H1 (cell line): ENCODE measurements around the gene CASR. TPM values are rescaled to one million over a fixed set of nuclear protein-coding genes. Genes with fewer than 3 reads are reported as not detected.

Experiments used
- CTCF ChIA-PET: fragments of 300-600 bp; sonication (Branson Sonifier 250); formaldehyde crosslinking; loops from one replicate; lab custom pipeline; 2021; ENCODE audit not compliant: partially characterized antibody; lab: Charles Lee
- POLR2A ChIA-PET: fragments of 300-600 bp; sonication (Branson Sonifier 250); formaldehyde crosslinking; loops from one replicate; lab custom pipeline; 2021; ENCODE audit warnings: inconsistent platforms; ENCODE audit not compliant: partially characterized antibody; lab: Charles Lee
- DNase-seq, 2 experiments: peaks; one replicate each; pipeline versions ENCODE4 v3.0.0 to v3.0.0-alpha.2; 2010 to 2022; ENCODE audit warnings: low spot score in 2 of 2, low read depth in 1 of 2, mixed read lengths in 1 of 2
- FAIRE-seq: peaks from 2 replicates; lab custom pipeline; 2011; peaks lifted over from hg19 to GRCh38; lab: Jason Lieb, UNC
- H2AFZ ChIP-seq: 2 replicates; pipeline ENCODE4 v1.8.1; 2012; ENCODE audit warnings: low read length, inconsistent platforms
- H2AK5ac ChIP-seq: 2 replicates; pipeline ENCODE4 v1.6.1; 2013; ENCODE audit warnings: low read depth, low read length
- H2BK120ac ChIP-seq: replicated peaks from 2 replicates; pipeline ENCODE3; 2013; ENCODE audit warnings: low read depth, low read length, inconsistent platforms
- H2BK12ac ChIP-seq: 2 replicates; pipeline ENCODE4 v1.6.1; 2013; ENCODE audit warnings: low read depth, low read length
- H2BK15ac ChIP-seq: 2 replicates; pipeline ENCODE4 v1.6.1; 2013; ENCODE audit warnings: low read length
- H2BK20ac ChIP-seq: 2 replicates; pipeline ENCODE4 v1.6.1; 2013; ENCODE audit warnings: low read length
- H2BK5ac ChIP-seq: 2 replicates; pipeline ENCODE4 v1.6.1; 2013; ENCODE audit warnings: low read depth, low read length
- H3K14ac ChIP-seq: 2 replicates; pipeline ENCODE4 v1.6.1; 2013; ENCODE audit warnings: inconsistent platforms; ENCODE audit not compliant: insufficient read length
- H3K18ac ChIP-seq: 2 replicates; pipeline ENCODE4 v1.6.1; 2013; ENCODE audit warnings: low read length; ENCODE audit errors: extremely low read depth
- H3K23ac ChIP-seq: 2 replicates; pipeline ENCODE4 v1.6.1; 2013; ENCODE audit warnings: inconsistent platforms; ENCODE audit not compliant: insufficient read length
- H3K23me2 ChIP-seq: 2 replicates; pipeline ENCODE4 v1.6.1; 2013; ENCODE audit warnings: low read depth, low read length
- H3K27ac ChIP-seq: 2 replicates; pipeline ENCODE4 v1.6.1; 2011; ENCODE audit warnings: low read depth, low read length, inconsistent platforms
- H3K27me3 ChIP-seq, 4 experiments: replicated peaks in 1 of 4; 1 replicate in 1 of 4; 2 replicates in 3 of 4; pipeline versions ENCODE4 v1.6.1 to v1.8.1; 2011 to 2013; ENCODE audit warnings: low read length in 3 of 4, mild to moderate bottlenecking in 3 of 4, inconsistent platforms in 2 of 4, mixed read lengths in 2 of 4, moderate library complexity in 1 of 4; ENCODE audit not compliant: control insufficient read depth in 3 of 4, insufficient read depth in 3 of 4; ENCODE audit errors: extremely low read depth in 1 of 4
- H3K36me3 ChIP-seq, 4 experiments: 2 replicates each; pipeline versions ENCODE4 v1.6.1 to v1.8.1; 2011 to 2013; ENCODE audit warnings: mild to moderate bottlenecking in 4 of 4, low read length in 3 of 4, moderate library complexity in 2 of 4, control low read depth in 1 of 4, inconsistent platforms in 1 of 4; ENCODE audit not compliant: insufficient read depth in 4 of 4, control insufficient read depth in 2 of 4
- H3K4ac ChIP-seq: replicated peaks from 2 replicates; pipeline ENCODE3; 2013; ENCODE audit warnings: low read length, low read depth, mixed read lengths, inconsistent platforms; ENCODE audit not compliant: insufficient read length
- H3K4me1 ChIP-seq, 4 experiments: replicated peaks in 1 of 4; 1 replicate in 1 of 4; 2 replicates in 3 of 4; pipeline versions ENCODE4 v1.6.1 to v1.8.1; 2011 to 2013; ENCODE audit warnings: low read length in 3 of 4, inconsistent platforms in 2 of 4, mixed read lengths in 1 of 4; ENCODE audit not compliant: insufficient read depth in 4 of 4, control insufficient read depth in 3 of 4
- H3K4me2 ChIP-seq, 2 experiments: 2 replicates each; pipeline versions ENCODE4 v1.6.1 to v1.8.1; 2011 to 2013; ENCODE audit warnings: low read depth in 2 of 2, low read length in 2 of 2, control low read depth in 1 of 2, inconsistent platforms in 1 of 2, mild to moderate bottlenecking in 1 of 2; ENCODE audit not compliant: insufficient read depth in 1 of 2
- H3K4me3 ChIP-seq, 4 experiments: fragments of 200-600, 300-600 bp in 1 of 4; sonication (generic), shearing (Covaris generic), sonication (Bioruptor Twin) in 1 of 4; 2 replicates each; pipeline versions ENCODE4 v1.5.1 to v1.8.1; 2011 to 2016; ENCODE audit warnings: low read length in 4 of 4, low read depth in 3 of 4, control low read depth in 2 of 4, inconsistent platforms in 2 of 4, mild to moderate bottlenecking in 2 of 4, mixed read lengths in 1 of 4, moderate library complexity in 1 of 4; ENCODE audit not compliant: insufficient read depth in 2 of 4; ENCODE audit errors: extremely low read depth in 1 of 4
- H3K56ac ChIP-seq: replicated peaks from 2 replicates; pipeline ENCODE3; 2013; ENCODE audit warnings: low read depth, mild to moderate bottlenecking, mixed read lengths, low read length, inconsistent platforms; ENCODE audit not compliant: insufficient read length
- H3K79me1 ChIP-seq: 2 replicates; pipeline ENCODE4 v1.6.1; 2013; ENCODE audit warnings: low read depth, low read length, control low read depth
- H3K79me2 ChIP-seq, 2 experiments: 2 replicates each; pipeline versions ENCODE4 v1.6.1 to v1.8.1; 2012 to 2013; ENCODE audit warnings: low read length in 2 of 2, mild to moderate bottlenecking in 2 of 2, inconsistent platforms in 1 of 2; ENCODE audit not compliant: insufficient read depth in 2 of 2, control insufficient read depth in 1 of 2
- H3K9ac ChIP-seq, 4 experiments: replicated peaks in 1 of 4; 1 replicate in 1 of 4; 2 replicates in 3 of 4; pipeline versions ENCODE4 v1.6.1 to v1.8.1; 2011 to 2013; ENCODE audit warnings: low read depth in 3 of 4, low read length in 3 of 4, control low read depth in 2 of 4, mild to moderate bottlenecking in 2 of 4, moderate library complexity in 2 of 4, inconsistent platforms in 1 of 4; ENCODE audit errors: extremely low read depth in 1 of 4
- H3K9me3 ChIP-seq, 2 experiments: 2 replicates each; pipeline versions ENCODE4 v1.6.1 to v1.8.1; 2012 to 2013; ENCODE audit warnings: mild to moderate bottlenecking in 2 of 2, moderate library complexity in 2 of 2, control low read depth in 1 of 2, inconsistent platforms in 1 of 2, low read depth in 1 of 2, low read length in 1 of 2, mixed read lengths in 1 of 2; ENCODE audit not compliant: insufficient read depth in 2 of 2
- H4K20me1 ChIP-seq, 2 experiments: replicated peaks in 1 of 2; 2 replicates each; pipeline versions ENCODE3 to v1.8.1; 2011 to 2013; ENCODE audit warnings: inconsistent platforms in 2 of 2, low read length in 2 of 2, mild to moderate bottlenecking in 1 of 2; ENCODE audit not compliant: insufficient read depth in 2 of 2, control insufficient read depth in 1 of 2
- H4K5ac ChIP-seq: 2 replicates; pipeline ENCODE4 v1.6.1; 2013; ENCODE audit warnings: low read length, low read depth, mixed read lengths, inconsistent platforms; ENCODE audit not compliant: insufficient read length
- H4K8ac ChIP-seq: 2 replicates; pipeline ENCODE4 v1.8.0; 2013; ENCODE audit warnings: mild to moderate bottlenecking, moderate library complexity, low read length, inconsistent platforms; ENCODE audit not compliant: insufficient read depth; ENCODE audit errors: extremely low read depth
- H4K91ac ChIP-seq: replicated peaks from 2 replicates; pipeline ENCODE3; 2013; ENCODE audit warnings: low read length, mixed read lengths, inconsistent platforms; ENCODE audit not compliant: insufficient read length
- CBX8 ChIP-seq: fragments of 300-800, 300-1000 bp; sonication (generic); IDR thresholded peaks from 2 replicates; pipeline ENCODE4 v1.7.1; 2016; ENCODE audit warnings: low read depth, low read length, borderline replicate concordance
- CREB1 ChIP-seq: IDR thresholded peaks from 2 replicates; pipeline ENCODE4 v1.6.1; 2012; ENCODE audit warnings: inconsistent platforms
- EGR1 ChIP-seq: IDR thresholded peaks from 2 replicates; pipeline ENCODE4 v1.6.1; 2011; ENCODE audit warnings: low read depth, low read length, borderline replicate concordance
- JUN ChIP-seq: IDR thresholded peaks from 2 replicates; pipeline ENCODE4 v1.6.1; 2011; ENCODE audit warnings: low read depth, mild to moderate bottlenecking, improper control_type of control experiment, low read length
- JUND ChIP-seq: IDR thresholded peaks from 2 replicates; pipeline ENCODE4 v1.6.1; 2011; ENCODE audit warnings: mild to moderate bottlenecking, improper control_type of control experiment, low read length
- KDM1A ChIP-seq: fragments of 200-600, 300-600 bp; sonication (generic); IDR thresholded peaks from 2 replicates; pipeline ENCODE4 v1.7.1; 2016; ENCODE audit warnings: mild to moderate bottlenecking, low read length, borderline replicate concordance
- KDM4A ChIP-seq: IDR thresholded peaks from one replicate; pipeline ENCODE4 v1.7.1; 2012; ENCODE audit warnings: low read depth, mild to moderate bottlenecking, moderate library complexity, low read length, inconsistent platforms; ENCODE audit not compliant: severe bottlenecking
- RXRA ChIP-seq: IDR thresholded peaks from 2 replicates; pipeline ENCODE4 v1.6.1; 2011; ENCODE audit warnings: low read depth, mild to moderate bottlenecking, low read length, moderate library complexity; ENCODE audit not compliant: insufficient read depth
- SIN3A ChIP-seq, 2 experiments: IDR thresholded peaks in 1 of 2; conservative IDR thresholded peaks in 1 of 2; 2 replicates each; pipeline ENCODE4 v1.6.1; 2011 to 2012; ENCODE audit warnings: low read length in 2 of 2, improper control_type of control experiment in 1 of 2, low read depth in 1 of 2, mild to moderate bottlenecking in 1 of 2
- SP1 ChIP-seq: IDR thresholded peaks from 2 replicates; pipeline ENCODE4 v1.6.1; 2011; ENCODE audit warnings: low read depth, low read length
- SRF ChIP-seq: IDR thresholded peaks from 2 replicates; pipeline ENCODE4 v1.6.1; 2011; ENCODE audit warnings: mild to moderate bottlenecking, low read depth, low read length, moderate library complexity
- ZNF274 ChIP-seq: IDR thresholded peaks from 2 replicates; pipeline ENCODE4 v1.7.0; 2012; ENCODE audit warnings: low read length, borderline replicate concordance; ENCODE audit errors: extremely low read depth
- WGBS, 2 experiments: shearing (Covaris generic) in 1 of 2; methylation state at CpG; one replicate each; pipeline versions ENCODE4 v1.1.6 to v1.1.7; 2013 to 2015; ENCODE audit warnings: low lambda C conversion rate in 2 of 2, mixed read lengths in 2 of 2, inconsistent platforms in 1 of 2, low coverage in 1 of 2, missing lambda C conversion rate in 1 of 2; ENCODE audit not compliant: insufficient replicate concordance in 2 of 2, insufficient coverage in 1 of 2, insufficient read length in 1 of 2; ENCODE audit errors: extremely low coverage in 1 of 2, missing lambda C conversion rate in 1 of 2; 5-methylcytosine and 5-hydroxymethylcytosine counted together
- polyA plus RNA-seq, 7 experiments: library from polyadenylated mRNA; depleted of rRNA in 3 of 7; stranded (reverse) in 5 of 7; unstranded in 2 of 7; fragments of >200 nt in 5 of 7; fragments of 200-250 nt in 2 of 7; gene quantifications; 1 replicate in 5 of 7; 2 replicates in 1 of 7; 4 replicates in 1 of 7; pipeline versions ENCODE4 v1.2.1 to v1.2.3, GENCODE V29; 2011 to 2013; ENCODE audit warnings: missing spikeins in 2 of 7, mixed read lengths in 2 of 7
- total RNA-seq: library from RNA; stranded (reverse); fragmentation: NEBNext Ultra II Directional; extraction: Animal tissue kit (Norgen Biotek cat#: 25700); gene quantifications from 2 replicates; pipeline ENCODE4 v1.2.1, GENCODE V29; 2021
- TF ChIP-seq, protein P1 (sequence below): IDR thresholded peaks from 2 replicates; pipeline ENCODE4 v1.6.1; 2011; ENCODE audit warnings: low read length, improper control_type of control experiment

The CASR gene
- total and polyA plus RNA-seq, 2 of the 8 experiments (the other 6 are each of a cell fraction or from before 2014, with no cell fraction given) = 0.36 to 0.58 TPM

- no peak overlapping the region for H2BK12ac ChIP-seq
- H3K18ac ChIP-seq = no peak overlapping the region
- H2AK5ac ChIP-seq = no peak overlapping the region
- no peaks in the 10 kb centered on the region for H3K27me3 ChIP-seq
- no peak overlapping the region for H3K4me3 ChIP-seq
- no peak overlapping the region for H4K5ac ChIP-seq
- H2BK15ac ChIP-seq = no peak overlapping the region
- no peaks in the 10 kb centered on the region for H3K79me2 ChIP-seq
- no peak overlapping the region for H4K8ac ChIP-seq
- H2BK20ac ChIP-seq = no peak overlapping the region
- H3K9ac ChIP-seq = no peak overlapping the region
- no peak overlapping the region for H3K14ac ChIP-seq
- H3K36me3 ChIP-seq = no peaks in the 10 kb centered on the region
- no peak overlapping the region for H2AFZ ChIP-seq
- CTCF ChIA-PET = no interaction called here
- H3K4ac ChIP-seq = no peak overlapping the region
- no peaks in the 10 kb centered on the region for H4K20me1 ChIP-seq
- H3K9me3 ChIP-seq = 0 out of 4 replicates have a peak, but pooled peaks cover 3% of the 10 kb centered on the region in 2 experiments
- no peak overlapping the region for H4K91ac ChIP-seq
- H3K4me2 ChIP-seq = no peak overlapping the region
- H3K79me1 ChIP-seq = no peaks in the 10 kb centered on the region
- DNase-seq (no peak), FAIRE-seq (no peak)
- no peak overlapping the region for H3K56ac ChIP-seq
- 93% methylated on average over 3 of the region's 3 CpGs; no CpG with 5 or more reads in 1 of the 2 experiments for WGBS, 2 experiments
- H3K4me1 ChIP-seq = no peaks in the 10 kb centered on the region
- H3K23me2 ChIP-seq = no peaks in the 10 kb centered on the region
- H2BK120ac ChIP-seq = no peak overlapping the region
- POLR2A ChIA-PET = no interaction called here
- H3K23ac ChIP-seq = no peak overlapping the region
- H3K27ac ChIP-seq = no peak overlapping the region
- H2BK5ac ChIP-seq = no peak overlapping the region
- TF ChIP-seq JUN (no peak), KDM4A (no peak), ZNF274 (no peak), SRF (no peak), KDM1A (no peak), SIN3A (conservative IDR thresholded peaks at IDR 0.05 in 1 of 2, IDR thresholded peaks at IDR 0.05 in 1 of 2; ENCODE audit: low read depth in 1 of 2, low read length in 2 of 2) (no peak), EGR1 (no peak), JUND (no peak), RXRA (no peak), CREB1 (no peak), CBX8 (no peak), SP1 (no peak)
- TF ChIP-seq, protein P1, sequence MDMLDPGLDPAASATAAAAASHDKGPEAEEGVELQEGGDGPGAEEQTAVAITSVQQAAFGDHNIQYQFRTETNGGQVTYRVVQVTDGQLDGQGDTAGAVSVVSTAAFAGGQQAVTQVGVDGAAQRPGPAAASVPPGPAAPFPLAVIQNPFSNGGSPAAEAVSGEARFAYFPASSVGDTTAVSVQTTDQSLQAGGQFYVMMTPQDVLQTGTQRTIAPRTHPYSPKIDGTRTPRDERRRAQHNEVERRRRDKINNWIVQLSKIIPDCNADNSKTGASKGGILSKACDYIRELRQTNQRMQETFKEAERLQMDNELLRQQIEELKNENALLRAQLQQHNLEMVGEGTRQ = no peak
These were observed 87.9 kb downstream of the CASR start for GRCh38 chr3:122271246-122271898.
